GM21515 (cell line): ENCODE measurements around the gene CCDC12.

ENCODE experiments used
- ATAC-seq: cut with Tn5 transposase; IDR thresholded peaks from one replicate; pipeline ENCODE4 v1.9.1; 2021; ENCODE audit not compliant: unreplicated experiment

The CCDC12 gene

GRCh38 chr3:46976326-46977190, at the start of gene CCDC12:
Gene CCDC12 (minus strand): TSS chr3:46976745. CDS start chr3:46976732, 13 bp downstream.
- ATAC-seq, result peak; percentile 61

GRCh38 chr3:47024932-47025331, 48.4 kb upstream of the CCDC12 start:
- ATAC-seq, result no peak

- ATAC-seq, result no peak
Measured at GRCh38 chr3:47022641-47023071, 46.1 kb upstream of the CCDC12 start.

GRCh38 chr3:47020311-47020710, 43.8 kb upstream of the CCDC12 start:
- ATAC-seq, result no peak

DNA sequence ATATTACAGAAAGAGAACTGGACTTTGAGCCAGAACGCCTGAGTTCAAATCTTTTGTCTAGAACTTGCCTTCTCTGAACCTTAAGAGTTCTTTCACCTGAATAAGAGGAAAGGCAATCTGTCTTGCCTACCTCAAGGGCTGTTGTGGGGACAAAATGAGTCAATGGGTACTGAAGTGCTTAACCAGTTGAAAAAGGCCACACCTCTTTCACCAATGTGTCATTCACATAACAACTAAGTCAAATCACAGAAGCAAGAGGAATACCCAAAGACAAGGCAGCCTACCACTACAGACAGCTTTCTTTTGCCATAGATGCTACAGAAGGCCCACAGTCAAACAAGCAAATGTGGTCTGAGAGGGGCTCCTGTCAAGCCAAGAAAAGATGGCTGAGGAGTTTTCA, 42.7 kb upstream of the CCDC12 start:
- no peak for ATAC-seq

GRCh38 chr3:47018269-47018611, 41.7 kb upstream of the CCDC12 start:
- no peak for ATAC-seq

GRCh38 chr3:47017504-47018268, 41.1 kb upstream of the CCDC12 start:
- no peak for ATAC-seq

DNA sequence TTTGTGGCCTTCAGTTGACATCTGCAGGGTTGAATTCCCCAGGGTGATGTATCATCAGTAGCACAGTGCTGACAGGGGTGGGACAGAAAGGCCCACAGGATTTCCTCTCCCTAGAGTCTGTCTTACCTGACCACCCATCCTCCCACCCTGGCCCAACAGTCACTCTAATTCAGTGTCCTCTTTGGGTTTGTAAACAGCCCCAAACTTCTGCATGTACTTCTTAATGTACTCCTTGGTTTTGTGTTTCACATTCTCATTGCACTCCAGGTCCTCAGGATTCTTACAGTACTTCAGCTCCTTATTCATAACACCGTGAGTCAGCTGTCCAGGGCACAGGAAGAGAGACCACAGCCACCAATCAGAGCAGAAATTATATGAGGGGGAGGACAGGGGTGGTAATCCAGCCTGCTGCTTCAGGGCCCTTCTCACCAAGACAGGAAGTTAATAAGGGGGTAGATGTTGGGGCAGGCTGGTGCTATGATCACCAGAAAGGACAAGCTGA, 40.4 kb upstream of the CCDC12 start:
- ATAC-seq, result no peak

GRCh38 chr3:47016086-47016933, 39.8 kb upstream of the CCDC12 start:
- ATAC-seq, result no peak

- ATAC-seq, result no peak
Measured at GRCh38 chr3:47015151-47015550, 38.6 kb upstream of the CCDC12 start.

GRCh38 chr3:47014036-47014435, 37.5 kb upstream of the CCDC12 start:
- no peak for ATAC-seq

DNA sequence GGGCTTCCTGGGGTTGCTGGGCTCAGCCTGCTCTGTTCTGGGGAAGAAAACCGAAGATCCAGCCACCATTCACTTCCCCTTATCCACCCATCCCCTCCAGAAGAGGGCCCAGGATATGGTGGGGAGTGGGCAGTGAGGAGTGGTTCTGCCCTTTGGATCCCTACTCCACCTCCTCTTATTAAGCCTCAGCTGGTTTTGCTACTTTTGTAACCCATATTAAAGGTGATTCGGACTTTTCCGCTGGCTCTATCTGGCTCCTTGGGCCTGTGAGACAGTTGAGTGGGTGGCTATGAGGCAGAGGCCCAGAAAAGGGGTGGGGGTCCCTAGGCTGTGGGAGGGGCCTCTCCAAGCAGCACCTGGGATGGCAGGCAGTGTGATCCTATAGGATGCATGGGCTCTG, 36.7 kb upstream of the CCDC12 start:
- ATAC-seq, result no peak

DNA sequence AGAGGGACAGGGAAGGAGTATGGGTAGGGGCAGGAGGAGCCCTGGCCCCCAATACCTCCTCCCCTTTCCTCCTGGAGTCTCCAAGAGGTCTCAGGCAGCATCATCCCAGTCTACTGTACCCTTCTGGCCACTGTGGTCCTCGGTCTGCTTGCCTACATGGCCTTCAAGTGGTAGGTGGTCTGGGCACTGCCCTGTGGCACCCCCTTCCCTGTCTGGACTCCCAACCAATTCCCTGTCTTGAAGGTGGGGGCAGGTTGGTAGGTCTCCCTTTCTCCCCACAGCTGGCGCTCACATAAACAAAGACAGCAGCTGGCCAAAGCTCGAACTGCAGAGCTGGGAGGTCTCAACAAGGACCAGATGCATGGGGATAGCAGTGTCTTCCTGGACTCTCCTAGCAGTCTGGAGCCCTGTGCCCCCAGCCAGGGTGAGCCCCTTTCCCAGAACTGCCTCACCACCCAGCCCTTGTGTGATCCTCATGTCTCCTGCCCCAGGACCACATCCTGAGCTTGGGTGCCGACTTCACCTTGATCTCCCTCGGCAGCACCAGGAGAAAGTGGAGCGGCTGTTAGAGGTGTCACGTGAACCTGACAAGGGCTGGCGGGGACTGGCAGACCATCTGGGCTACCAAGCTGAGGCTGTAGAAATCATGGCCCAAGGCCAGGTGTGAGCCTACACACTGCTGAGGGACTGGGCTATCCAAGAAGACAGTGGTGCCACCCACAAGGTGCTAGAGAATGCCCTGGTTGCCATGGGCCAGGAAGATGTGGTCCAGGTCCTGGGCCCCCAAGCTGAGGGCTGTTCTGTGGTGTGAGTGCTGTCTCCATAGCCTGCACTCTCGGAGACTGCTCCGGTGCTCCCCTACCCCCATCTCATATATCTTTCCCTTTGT, 36.0 kb upstream of the CCDC12 start:
- no peak for ATAC-seq

DNA sequence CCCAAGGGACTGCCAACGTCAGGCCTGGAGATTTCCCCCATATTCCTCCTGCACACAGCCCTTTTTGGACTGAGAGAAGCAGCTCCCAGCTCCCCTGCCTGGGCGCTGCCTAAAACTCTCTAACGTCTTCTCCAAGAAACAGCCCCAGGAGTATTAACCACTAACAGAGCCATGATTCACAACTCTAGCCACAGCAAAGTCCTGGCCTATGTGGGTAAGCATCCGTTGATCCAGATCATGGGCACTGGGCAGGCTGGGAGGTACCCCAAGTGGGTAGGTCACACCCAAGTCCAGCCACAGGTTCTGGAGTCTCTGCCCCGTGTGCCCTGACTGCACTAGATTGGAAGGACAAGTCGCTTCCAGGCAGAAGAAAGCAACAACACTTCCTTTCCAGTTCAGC, 34.8 kb upstream of the CCDC12 start:
- no peak for ATAC-seq

- no peak for ATAC-seq
Measured at GRCh38 chr3:47010910-47011309, 34.4 kb upstream of the CCDC12 start.

DNA sequence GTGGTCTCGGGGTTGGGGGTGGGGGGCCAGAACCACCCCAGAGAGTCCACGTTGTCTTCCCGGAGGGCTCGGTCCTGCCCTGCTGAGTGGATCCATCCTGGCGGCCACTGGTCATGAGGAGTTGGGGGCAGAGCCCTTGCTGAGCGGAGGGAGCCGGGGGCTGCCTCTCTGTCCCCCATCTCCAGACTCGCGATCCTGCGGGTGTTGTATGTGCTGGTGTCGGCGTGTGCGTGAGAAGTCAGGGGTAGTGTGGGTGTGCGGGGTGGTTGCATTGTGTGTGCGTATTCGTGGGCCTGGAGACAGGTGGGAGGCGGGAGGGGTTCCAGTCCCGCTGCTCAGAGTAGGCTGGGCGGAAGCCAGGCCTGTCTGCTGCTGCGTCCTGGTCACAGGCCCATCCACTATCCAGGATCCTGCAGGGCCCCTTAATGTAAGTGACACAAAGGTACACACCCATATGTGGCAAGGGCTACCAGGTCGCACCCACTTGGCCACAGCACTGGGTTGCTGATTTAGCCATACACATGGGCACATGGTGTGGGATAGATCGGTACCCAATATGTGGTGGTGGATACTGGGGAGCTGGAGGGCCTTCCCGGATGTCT, 33.7 kb upstream of the CCDC12 start:
- no peak for ATAC-seq

GRCh38 chr3:47009225-47010110, 32.9 kb upstream of the CCDC12 start:
- ATAC-seq, result peak; percentile 73

DNA sequence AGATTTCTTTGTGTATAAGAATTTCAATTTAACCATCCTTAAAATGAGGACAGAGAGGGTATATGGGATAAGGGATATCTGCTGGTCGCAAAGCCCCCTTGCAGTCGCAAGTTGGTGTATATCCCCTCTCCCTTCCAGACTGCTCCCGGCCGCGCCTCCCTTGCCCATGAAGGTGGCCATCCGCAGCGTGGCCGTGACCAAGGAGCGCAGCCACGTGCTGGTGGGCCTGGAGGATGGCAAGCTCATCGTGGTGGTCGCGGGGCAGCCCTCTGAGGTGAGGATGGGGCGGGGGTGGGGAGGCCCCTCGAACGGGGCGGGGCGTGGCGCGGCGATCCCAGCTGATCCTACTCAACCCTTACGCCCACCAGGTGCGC, 32.3 kb upstream of the CCDC12 start:
- no peak for ATAC-seq
